ENCODE measurements around the gene ZKSCAN5. TPM values are rescaled to one million over a fixed set of nuclear protein-coding genes. Genes with fewer than 3 reads are reported as not detected.

ZKSCAN5 gene
- total and polyA plus RNA-seq, 2 experiments from 2014 or later: 4.6 to 13.4 TPM

DNA sequence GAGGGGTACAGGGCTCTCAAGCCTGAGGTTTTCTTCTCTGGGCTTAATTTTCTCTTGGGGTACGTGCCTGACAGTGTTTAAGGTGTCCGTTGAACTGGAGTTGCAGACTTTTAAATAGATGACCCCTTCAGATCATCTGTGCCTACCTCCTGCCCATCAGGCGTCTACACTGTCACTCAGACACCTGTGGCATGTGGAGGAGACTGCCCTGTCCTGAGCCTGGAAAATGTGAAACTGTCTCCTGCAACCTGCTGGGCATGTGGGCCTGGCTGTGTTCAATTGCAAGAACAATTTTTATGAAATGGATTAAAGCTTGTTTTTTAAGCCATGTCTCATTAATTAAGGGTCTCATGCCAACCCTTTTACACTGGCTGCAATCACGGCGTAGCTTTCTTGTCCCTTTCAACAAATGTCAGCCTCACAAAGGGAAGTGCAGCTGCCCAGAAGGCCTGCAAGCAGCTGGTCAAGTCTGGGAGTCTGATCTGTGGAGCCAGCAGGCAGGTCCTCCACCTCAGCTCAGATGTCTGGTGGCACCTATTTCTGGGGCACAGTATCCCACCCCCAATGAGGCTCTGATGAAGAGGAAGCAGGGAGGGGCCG is 47.3 kb upstream of the ZKSCAN5 start:
- DNase-seq (ENCODE audit: low spot score) (no peak), ATAC-seq (no peak)
- no peak for TF ChIP-seq NANOG (IDR thresholded peaks at IDR 0.05; ENCODE audit: borderline replicate concordance)
- TF ChIP-seq JUNB (IDR thresholded peaks at IDR 0.05; ENCODE audit: unreplicated experiment): no peak
- TF ChIP-seq ZNF114 (CRISPR knock-in tag; IDR thresholded peaks at IDR 0.05): no peak
- TF ChIP-seq CREB1 (CRISPR knock-in tag; IDR thresholded peaks at IDR 0.05; ENCODE audit: low read depth): no peak
- TF ChIP-seq, protein P1, sequence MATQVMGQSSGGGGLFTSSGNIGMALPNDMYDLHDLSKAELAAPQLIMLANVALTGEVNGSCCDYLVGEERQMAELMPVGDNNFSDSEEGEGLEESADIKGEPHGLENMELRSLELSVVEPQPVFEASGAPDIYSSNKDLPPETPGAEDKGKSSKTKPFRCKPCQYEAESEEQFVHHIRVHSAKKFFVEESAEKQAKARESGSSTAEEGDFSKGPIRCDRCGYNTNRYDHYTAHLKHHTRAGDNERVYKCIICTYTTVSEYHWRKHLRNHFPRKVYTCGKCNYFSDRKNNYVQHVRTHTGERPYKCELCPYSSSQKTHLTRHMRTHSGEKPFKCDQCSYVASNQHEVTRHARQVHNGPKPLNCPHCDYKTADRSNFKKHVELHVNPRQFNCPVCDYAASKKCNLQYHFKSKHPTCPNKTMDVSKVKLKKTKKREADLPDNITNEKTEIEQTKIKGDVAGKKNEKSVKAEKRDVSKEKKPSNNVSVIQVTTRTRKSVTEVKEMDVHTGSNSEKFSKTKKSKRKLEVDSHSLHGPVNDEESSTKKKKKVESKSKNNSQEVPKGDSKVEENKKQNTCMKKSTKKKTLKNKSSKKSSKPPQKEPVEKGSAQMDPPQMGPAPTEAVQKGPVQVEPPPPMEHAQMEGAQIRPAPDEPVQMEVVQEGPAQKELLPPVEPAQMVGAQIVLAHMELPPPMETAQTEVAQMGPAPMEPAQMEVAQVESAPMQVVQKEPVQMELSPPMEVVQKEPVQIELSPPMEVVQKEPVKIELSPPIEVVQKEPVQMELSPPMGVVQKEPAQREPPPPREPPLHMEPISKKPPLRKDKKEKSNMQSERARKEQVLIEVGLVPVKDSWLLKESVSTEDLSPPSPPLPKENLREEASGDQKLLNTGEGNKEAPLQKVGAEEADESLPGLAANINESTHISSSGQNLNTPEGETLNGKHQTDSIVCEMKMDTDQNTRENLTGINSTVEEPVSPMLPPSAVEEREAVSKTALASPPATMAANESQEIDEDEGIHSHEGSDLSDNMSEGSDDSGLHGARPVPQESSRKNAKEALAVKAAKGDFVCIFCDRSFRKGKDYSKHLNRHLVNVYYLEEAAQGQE (IDR thresholded peaks at IDR 0.05; ENCODE audit: unreplicated experiment): no peak
- TF ChIP-seq, protein P2, sequence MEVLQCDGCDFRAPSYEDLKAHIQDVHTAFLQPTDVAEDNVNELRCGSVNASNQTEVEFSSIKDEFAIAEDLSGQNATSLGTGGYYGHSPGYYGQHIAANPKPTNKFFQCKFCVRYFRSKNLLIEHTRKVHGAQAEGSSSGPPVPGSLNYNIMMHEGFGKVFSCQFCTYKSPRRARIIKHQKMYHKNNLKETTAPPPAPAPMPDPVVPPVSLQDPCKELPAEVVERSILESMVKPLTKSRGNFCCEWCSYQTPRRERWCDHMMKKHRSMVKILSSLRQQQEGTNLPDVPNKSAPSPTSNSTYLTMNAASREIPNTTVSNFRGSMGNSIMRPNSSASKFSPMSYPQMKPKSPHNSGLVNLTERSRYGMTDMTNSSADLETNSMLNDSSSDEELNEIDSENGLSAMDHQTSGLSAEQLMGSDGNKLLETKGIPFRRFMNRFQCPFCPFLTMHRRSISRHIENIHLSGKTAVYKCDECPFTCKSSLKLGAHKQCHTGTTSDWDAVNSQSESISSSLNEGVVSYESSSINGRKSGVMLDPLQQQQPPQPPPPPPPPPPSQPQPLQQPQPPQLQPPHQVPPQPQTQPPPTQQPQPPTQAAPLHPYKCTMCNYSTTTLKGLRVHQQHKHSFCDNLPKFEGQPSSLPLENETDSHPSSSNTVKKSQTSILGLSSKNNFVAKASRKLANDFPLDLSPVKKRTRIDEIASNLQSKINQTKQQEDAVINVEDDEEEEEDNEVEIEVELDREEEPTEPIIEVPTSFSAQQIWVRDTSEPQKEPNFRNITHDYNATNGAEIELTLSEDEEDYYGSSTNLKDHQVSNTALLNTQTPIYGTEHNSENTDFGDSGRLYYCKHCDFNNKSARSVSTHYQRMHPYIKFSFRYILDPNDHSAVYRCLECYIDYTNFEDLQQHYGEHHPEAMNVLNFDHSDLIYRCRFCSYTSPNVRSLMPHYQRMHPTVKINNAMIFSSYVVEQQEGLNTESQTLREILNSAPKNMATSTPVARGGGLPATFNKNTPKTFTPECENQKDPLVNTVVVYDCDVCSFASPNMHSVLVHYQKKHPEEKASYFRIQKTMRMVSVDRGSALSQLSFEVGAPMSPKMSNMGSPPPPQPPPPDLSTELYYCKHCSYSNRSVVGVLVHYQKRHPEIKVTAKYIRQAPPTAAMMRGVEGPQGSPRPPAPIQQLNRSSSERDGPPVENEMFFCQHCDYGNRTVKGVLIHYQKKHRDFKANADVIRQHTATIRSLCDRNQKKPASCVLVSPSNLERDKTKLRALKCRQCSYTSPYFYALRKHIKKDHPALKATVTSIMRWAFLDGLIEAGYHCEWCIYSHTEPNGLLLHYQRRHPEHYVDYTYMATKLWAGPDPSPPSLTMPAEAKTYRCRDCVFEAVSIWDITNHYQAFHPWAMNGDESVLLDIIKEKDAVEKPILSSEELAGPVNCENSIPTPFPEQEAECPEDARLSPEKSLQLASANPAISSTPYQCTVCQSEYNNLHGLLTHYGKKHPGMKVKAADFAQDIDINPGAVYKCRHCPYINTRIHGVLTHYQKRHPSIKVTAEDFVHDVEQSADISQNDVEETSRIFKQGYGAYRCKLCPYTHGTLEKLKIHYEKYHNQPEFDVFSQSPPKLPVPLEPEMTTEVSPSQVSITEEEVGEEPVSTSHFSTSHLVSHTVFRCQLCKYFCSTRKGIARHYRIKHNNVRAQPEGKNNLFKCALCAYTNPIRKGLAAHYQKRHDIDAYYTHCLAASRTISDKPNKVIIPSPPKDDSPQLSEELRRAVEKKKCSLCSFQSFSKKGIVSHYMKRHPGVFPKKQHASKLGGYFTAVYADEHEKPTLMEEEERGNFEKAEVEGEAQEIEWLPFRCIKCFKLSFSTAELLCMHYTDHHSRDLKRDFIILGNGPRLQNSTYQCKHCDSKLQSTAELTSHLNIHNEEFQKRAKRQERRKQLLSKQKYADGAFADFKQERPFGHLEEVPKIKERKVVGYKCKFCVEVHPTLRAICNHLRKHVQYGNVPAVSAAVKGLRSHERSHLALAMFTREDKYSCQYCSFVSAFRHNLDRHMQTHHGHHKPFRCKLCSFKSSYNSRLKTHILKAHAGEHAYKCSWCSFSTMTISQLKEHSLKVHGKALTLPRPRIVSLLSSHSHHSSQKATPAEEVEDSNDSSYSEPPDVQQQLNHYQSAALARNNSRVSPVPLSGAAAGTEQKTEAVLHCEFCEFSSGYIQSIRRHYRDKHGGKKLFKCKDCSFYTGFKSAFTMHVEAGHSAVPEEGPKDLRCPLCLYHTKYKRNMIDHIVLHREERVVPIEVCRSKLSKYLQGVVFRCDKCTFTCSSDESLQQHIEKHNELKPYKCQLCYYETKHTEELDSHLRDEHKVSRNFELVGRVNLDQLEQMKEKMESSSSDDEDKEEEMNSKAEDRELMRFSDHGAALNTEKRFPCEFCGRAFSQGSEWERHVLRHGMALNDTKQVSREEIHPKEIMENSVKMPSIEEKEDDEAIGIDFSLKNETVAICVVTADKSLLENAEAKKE (CRISPR knock-in tag; IDR thresholded peaks at IDR 0.05): no peak
- TF ChIP-seq POLR2AphosphoS5 (IDR thresholded peaks at IDR 0.05; ENCODE audit: low read depth): no peak
- TF ChIP-seq, protein P3, sequence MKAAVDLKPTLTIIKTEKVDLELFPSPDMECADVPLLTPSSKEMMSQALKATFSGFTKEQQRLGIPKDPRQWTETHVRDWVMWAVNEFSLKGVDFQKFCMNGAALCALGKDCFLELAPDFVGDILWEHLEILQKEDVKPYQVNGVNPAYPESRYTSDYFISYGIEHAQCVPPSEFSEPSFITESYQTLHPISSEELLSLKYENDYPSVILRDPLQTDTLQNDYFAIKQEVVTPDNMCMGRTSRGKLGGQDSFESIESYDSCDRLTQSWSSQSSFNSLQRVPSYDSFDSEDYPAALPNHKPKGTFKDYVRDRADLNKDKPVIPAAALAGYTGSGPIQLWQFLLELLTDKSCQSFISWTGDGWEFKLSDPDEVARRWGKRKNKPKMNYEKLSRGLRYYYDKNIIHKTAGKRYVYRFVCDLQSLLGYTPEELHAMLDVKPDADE (IDR thresholded peaks at IDR 0.05): no peak
- TF ChIP-seq, protein P4, sequence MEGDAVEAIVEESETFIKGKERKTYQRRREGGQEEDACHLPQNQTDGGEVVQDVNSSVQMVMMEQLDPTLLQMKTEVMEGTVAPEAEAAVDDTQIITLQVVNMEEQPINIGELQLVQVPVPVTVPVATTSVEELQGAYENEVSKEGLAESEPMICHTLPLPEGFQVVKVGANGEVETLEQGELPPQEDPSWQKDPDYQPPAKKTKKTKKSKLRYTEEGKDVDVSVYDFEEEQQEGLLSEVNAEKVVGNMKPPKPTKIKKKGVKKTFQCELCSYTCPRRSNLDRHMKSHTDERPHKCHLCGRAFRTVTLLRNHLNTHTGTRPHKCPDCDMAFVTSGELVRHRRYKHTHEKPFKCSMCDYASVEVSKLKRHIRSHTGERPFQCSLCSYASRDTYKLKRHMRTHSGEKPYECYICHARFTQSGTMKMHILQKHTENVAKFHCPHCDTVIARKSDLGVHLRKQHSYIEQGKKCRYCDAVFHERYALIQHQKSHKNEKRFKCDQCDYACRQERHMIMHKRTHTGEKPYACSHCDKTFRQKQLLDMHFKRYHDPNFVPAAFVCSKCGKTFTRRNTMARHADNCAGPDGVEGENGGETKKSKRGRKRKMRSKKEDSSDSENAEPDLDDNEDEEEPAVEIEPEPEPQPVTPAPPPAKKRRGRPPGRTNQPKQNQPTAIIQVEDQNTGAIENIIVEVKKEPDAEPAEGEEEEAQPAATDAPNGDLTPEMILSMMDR (conservative IDR thresholded peaks at IDR 0.05; ENCODE audit: low read depth in 2 of 2): no peak
- no peak for TF ChIP-seq ZNF331 (CRISPR knock-in tag; IDR thresholded peaks at IDR 0.05; ENCODE audit: low read depth)
- no peak for TF ChIP-seq EZH2 (IDR thresholded peaks at IDR 0.05; ENCODE audit: low read depth, unreplicated experiment)
- no peak overlapping the region for H3K4me3 ChIP-seq
- peak overlapping the region; percentile 81; the same call in 1 of the 2 replicates for H3K27ac ChIP-seq (ENCODE audit: low read depth)
- no peaks in the 10 kb centered on the region for H3K4me1 ChIP-seq (ENCODE audit: insufficient read depth)
- H3K4me3 Mint-ChIP-seq: no peak overlapping the region; the same call in 2 of the 3 replicates
- H3F3A ChIP-seq (replicated peaks; ENCODE audit: low read depth): peaks cover 49% of the 10 kb centered on the region
- no peaks in the 10 kb centered on the region for H3K9me3 Mint-ChIP-seq
- no peaks in the 10 kb centered on the region for H3K9me2 ChIP-seq (ENCODE audit: insufficient read depth)
- H4K20me1 ChIP-seq (replicated peaks; ENCODE audit: insufficient read depth): peaks cover 30% of the 10 kb centered on the region
- H3K4me1 Mint-ChIP-seq: 0 out of 3 replicates have a peak, but pooled peaks cover 4% of the 10 kb centered on the region
- no peak overlapping the region for H3K27ac Mint-ChIP-seq
- H3K36me3 Mint-ChIP-seq (ENCODE audit: low read depth): peaks cover 91% of the 10 kb centered on the region
- H3K79me2 ChIP-seq (replicated peaks; ENCODE audit: insufficient read depth): peaks cover 44% of the 10 kb centered on the region
- H3K27me3 Mint-ChIP-seq (ENCODE audit: insufficient read depth, low read depth, poor library complexity): peaks cover 26% of the 10 kb centered on the region
- H3K27me3 ChIP-seq (ENCODE audit: insufficient read depth): no peaks in the 10 kb centered on the region
- no peak overlapping the region for H2AFZ ChIP-seq
- peaks cover 16% of the 10 kb centered on the region for H3K36me3 ChIP-seq (ENCODE audit: insufficient read depth)
- no peak overlapping the region for H3K4me2 ChIP-seq
